ENCODE results near the gene NDRG4.
A peak's percentile ranks its signal among the peaks of the same experiment; 100 is the strongest.
"Not testable (repeated sequence)": the region's sequence is repeated elsewhere in the genome, so short reads cannot be mapped to it uniquely, and the experiment has no call there.

NDRG4 gene

GRCh38 chr16:58465817-58466216 lies 34.1 kb upstream of the NDRG4 start:
- no peak for DNase-seq (ENCODE audit: low spot score)

DNA sequence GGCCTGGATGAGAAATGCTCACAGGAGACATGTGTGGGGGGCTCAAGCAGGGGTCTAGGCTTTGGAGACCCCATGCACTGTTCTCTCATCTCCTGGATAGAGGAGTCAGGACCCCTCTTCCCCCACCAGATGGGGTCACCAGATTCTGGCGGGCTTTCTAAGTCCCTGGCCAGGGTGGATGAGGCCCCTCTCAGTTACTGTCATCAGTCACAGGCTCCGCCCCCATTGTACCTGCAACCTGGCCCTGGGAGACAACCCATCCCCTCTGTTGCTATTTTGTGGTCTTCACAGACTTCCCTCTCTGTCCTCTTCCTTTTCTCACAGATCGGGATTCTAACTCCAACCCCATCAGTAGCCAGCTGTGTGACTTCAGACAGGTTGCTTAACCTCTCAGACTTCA lies 33.5 kb upstream of the NDRG4 start:
- no peak for DNase-seq (ENCODE audit: low spot score)

DNA sequence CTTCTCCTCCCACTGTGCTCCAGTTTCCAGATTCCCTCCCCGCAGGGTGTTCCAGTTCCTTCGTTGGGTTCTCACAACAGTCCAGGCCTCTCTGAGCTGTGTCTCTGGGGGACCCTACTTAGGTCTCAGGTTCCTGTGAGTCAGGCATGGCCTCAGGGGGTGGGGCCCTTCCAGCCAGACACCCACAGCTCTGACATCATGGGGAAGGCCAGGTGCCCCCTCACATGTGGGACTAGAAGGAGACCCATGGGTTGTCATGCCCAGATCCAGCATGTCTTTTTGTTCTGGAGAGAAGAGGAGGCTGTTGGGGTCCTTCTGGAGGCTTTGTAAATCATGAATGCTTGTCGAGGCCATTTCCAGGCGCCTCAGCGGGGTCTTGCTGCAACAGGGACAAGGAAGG lies 32.0 kb upstream of the NDRG4 start:
- no peak for DNase-seq (ENCODE audit: low spot score)

GRCh38 chr16:58471209-58471975 lies 28.6 kb upstream of the NDRG4 start:
- DNase-seq (ENCODE audit: low spot score) = no peak

GRCh38 chr16:58472266-58472665 lies 27.7 kb upstream of the NDRG4 start:
- no peak for DNase-seq (ENCODE audit: low spot score)

DNA sequence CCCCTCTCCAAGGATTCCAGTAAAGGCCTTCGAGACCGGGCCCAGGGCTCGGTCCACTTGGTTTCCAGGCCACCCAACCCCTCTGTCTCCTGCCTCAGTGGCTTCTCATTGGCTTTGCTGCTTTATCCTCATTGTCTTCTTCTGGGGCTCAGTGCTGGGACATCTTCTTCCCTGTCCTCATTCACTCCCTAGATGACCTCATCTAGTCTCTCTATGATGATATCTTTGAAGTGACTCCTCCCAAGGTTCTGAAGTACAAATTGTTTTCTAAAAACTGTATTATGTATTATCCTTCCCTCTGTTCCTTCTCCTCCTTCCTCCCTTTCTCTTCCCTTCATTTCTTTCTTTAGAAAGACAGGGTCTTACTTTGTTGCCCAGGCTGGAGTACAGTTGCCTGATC lies 27.1 kb upstream of the NDRG4 start:
- no peak for DNase-seq (ENCODE audit: low spot score)

DNA sequence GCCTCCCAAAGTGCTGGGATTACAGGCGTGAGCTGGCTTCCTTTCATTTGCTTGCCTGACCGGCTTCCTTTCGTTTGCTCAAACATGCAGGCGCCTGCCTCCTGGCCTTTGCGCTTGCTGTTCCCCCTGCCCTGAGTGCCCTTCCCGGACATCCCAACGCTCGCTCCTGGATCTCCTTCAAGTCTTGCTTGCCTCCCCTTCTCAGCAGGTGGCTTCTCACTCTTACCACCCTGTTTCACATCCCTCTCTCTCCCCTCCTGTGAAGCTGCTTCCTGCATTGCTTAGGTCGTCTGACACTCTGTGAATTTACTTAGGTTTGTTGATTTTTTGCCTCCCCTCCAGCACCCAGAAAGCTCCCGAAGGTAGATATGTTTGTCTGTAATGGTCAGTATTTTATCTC lies 25.6 kb upstream of the NDRG4 start:
- DNase-seq (ENCODE audit: low spot score) = no peak

GRCh38 chr16:58475091-58475619 lies 24.8 kb upstream of the NDRG4 start:
- DNase-seq (ENCODE audit: low spot score) = no peak

- no peak for DNase-seq (ENCODE audit: low spot score)
Observed at GRCh38 chr16:58476791-58477190, 23.2 kb upstream of the NDRG4 start.

DNA sequence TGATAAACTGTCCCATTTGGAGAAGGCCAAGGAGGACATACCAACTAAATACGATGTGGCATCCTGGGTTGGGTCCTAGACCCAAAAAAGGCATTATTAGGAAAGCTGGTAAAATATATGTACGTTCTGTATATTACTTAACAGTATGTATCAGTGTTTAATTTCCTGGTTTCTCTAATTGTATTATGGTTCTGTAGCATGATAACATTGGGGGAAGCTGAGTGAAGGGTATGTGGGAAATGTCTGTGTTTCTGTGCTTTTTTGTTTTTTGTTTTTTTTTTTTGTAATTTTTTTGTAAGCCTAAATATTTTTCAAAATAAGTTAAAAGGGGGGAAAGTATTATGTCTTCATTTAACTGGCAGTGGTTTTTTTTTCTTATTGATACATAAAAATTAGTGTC lies 21.5 kb upstream of the NDRG4 start:
- DNase-seq (ENCODE audit: low spot score) = no peak

DNA sequence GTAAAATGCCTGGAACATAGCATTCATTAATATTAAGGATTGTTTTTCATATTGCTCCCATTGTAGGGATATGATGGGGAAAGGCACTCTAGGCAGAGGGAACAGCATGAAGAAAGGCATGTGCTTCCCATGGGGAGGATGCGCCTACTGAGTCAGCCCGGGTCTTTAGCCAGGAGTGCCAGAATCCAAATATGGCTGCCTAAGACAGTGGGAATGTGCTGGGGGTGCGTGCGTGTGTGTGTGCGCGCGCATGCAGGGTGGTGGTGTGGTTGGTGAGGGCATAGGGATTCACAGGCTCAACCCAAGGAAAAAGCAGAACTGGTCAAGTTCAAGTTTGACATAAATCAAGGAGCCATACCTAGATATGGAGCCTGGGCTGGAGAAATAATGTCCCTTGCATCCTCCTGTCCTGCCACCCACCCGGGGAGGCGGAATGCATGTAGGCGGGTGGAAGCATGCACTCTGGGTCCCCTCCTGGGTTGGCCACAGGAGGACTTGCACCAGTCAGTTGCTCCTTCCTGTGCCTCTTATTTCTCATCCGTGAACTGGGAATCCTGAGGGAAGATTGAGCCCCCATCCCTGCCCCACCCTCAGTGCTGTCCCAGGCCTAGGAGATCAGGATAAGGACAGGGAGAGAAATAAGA lies 18.6 kb upstream of the NDRG4 start:
- no peak for DNase-seq (ENCODE audit: low spot score)

- no peak for DNase-seq (ENCODE audit: low spot score)
Observed at GRCh38 chr16:58481931-58482330, 18.0 kb upstream of the NDRG4 start.

GRCh38 chr16:58485184-58485887 lies 14.6 kb upstream of the NDRG4 start:
- DNase-seq (ENCODE audit: low spot score) = no peak

- peak; percentile 76 for DNase-seq (ENCODE audit: low spot score)
Observed at GRCh38 chr16:58487566-58488351, 12.2 kb upstream of the NDRG4 start.

- DNase-seq (ENCODE audit: low spot score) = no peak
Observed at GRCh38 chr16:58488531-58488930, 11.4 kb upstream of the NDRG4 start.

- no peak for DNase-seq (ENCODE audit: low spot score)
Observed at GRCh38 chr16:58490065-58490464, 9.9 kb upstream of the NDRG4 start.

- DNase-seq (ENCODE audit: low spot score) = not testable (repeated sequence)
Observed at GRCh38 chr16:58490539-58490938, 9.4 kb upstream of the NDRG4 start.

- no peak for DNase-seq (ENCODE audit: low spot score)
Observed at GRCh38 chr16:58492066-58492465, 7.9 kb upstream of the NDRG4 start.

GRCh38 chr16:58492735-58493134 lies 7.2 kb upstream of the NDRG4 start:
- no peak for DNase-seq (ENCODE audit: low spot score)

DNA sequence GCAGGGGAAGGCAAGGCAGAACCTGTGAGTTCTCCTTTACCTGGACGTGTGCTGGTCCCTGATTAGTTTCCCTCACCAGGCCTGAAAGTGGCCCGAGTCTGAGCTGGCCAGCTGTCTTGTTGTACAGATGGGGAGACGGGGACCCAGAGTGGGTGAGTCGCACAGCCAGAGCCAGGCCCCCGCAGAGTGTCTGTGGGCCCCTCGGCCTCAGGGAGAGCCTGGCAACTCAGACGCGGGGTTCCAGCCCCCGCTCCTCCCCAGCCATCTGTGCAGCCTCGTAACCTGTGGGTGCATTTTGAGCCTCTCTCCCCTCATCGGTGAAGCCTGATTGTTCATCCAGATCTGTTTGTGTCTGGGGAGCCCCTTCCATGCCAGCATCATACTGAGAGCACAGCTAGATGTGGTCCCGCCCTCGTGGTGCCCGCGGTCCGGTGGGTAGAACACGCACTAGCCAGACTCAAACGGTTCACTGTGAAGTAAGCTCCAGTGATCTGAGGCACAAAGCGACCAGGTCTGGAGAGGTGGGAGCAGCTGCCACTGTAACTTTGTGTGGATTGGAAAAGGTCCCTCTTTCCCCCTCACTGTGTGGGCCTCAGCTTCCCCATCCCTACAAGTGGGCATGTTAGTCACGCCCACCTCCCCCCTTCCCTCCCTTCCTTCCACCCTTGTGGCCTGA lies 6.0 kb upstream of the NDRG4 start:
- no peak for DNase-seq (ENCODE audit: low spot score)

GRCh38 chr16:58494981-58495520 lies 4.9 kb upstream of the NDRG4 start:
- DNase-seq (ENCODE audit: low spot score) = peak; percentile 37

Data from hematopoietic multipotent progenitor cell treated with erythropoietin and hydrocortisone succinate and interleukin-3 and kit ligand, for 15 days (in vitro differentiated cells).